Lower leg skin (tissue), 4 donors: ENCODE data around the gene SELENOO. TPM values are rescaled to one million over a fixed set of nuclear protein-coding genes. Genes with fewer than 3 reads are reported as not detected.

Experiments
- DNase-seq, 2 donors: peaks; one replicate each; pipeline ENCODE4 v3.0.0-alpha.2; 2019; ENCODE audit warnings: low spot score in 2 of 2
- H3K4me3 ChIP-seq: fragments of 200-600 bp; sonication (generic); 2 replicates; pipeline ENCODE4 v1.5.1; 2017; ENCODE audit warnings: mild to moderate bottlenecking, low read depth; ENCODE audit not compliant: poor library complexity, severe bottlenecking
- CTCF ChIP-seq, 3 donors: fragments of 450-650 bp; IDR thresholded peaks; one replicate each; pipeline ENCODE4 v1.5.1; 2016; ENCODE audit warnings: antibody characterized with exemption in 3 of 3, mild to moderate bottlenecking in 3 of 3, moderate library complexity in 2 of 3
- POLR2A ChIP-seq, 2 donors: fragments of 450-650 bp; IDR thresholded peaks; one replicate each; pipeline ENCODE4 v1.6.1; 2016 to 2017; ENCODE audit warnings: antibody characterized with exemption in 2 of 2, mild to moderate bottlenecking in 1 of 2, moderate library complexity in 1 of 2
- WGBS, 2 donors: methylation state at CpG; one replicate each; pipeline ENCODE4 v1.1.5; 2018; 5-methylcytosine and 5-hydroxymethylcytosine counted together
- intact Hi-C: fragments of 100-400 bp; cut with DNase I; formaldehyde crosslinking; loops from one replicate; pipeline ENCODE4 v1.15.0; 2023; ENCODE audit warnings: low total_unique reads
- total RNA-seq, 4 donors: library from RNA; depleted of rRNA; stranded (reverse); fragments of >200 nt; gene quantifications; one replicate each; pipeline ENCODE4 v1.1.0, GENCODE V29; 2016

SELENOO gene
- total RNA-seq, 4 donors from 2014 or later = 33.3 to 52.3 (median 43.1) TPM

GRCh38 chr22:50179937-50180726 lies 20.7 kb upstream of the SELENOO start:
- TF ChIP-seq POLR2A (IDR thresholded peaks at IDR 0.05) (no peak), CTCF (IDR thresholded peaks at IDR 0.05) (no peak)
- intact Hi-C loops = loop anchor here (10.0 kb wide), 1 partner anchor 245 kb away; no protein-coding TSS in a partner anchor
- WGBS, 2 donors = 74 to 76% methylated on average over 38 to 39 of the region's 39 CpGs
- DNase-seq = no peak
- no peak overlapping the region for H3K4me3 ChIP-seq

GRCh38 chr22:50180727-50181521 lies 19.9 kb upstream of the SELENOO start:
- no peak for DNase-seq
- intact Hi-C loops = loop anchor here (10.0 kb wide), 1 partner anchor 246 kb away; no protein-coding TSS in a partner anchor
- TF ChIP-seq POLR2A (IDR thresholded peaks at IDR 0.05) (no peak), CTCF (IDR thresholded peaks at IDR 0.05) (no peak)
- 90 to 92% methylated on average over 26 of the region's 27 CpGs for WGBS, 2 donors
- H3K4me3 ChIP-seq = no peak overlapping the region

- intact Hi-C loops = loop anchor here (10.0 kb wide), 1 partner anchor 248 kb away; no protein-coding TSS in a partner anchor
- 48 to 75% methylated on average over 17 to 24 of the region's 31 CpGs for WGBS, 2 donors
- TF ChIP-seq CTCF (IDR thresholded peaks at IDR 0.05) (no peak), POLR2A (IDR thresholded peaks at IDR 0.05) (no peak)
- no peak for DNase-seq
- H3K4me3 ChIP-seq = no peak overlapping the region
Observed at GRCh38 chr22:50182176-50183081, 18.4 kb upstream of the SELENOO start.

GRCh38 chr22:50183141-50183971 lies 17.5 kb upstream of the SELENOO start:
- no peak overlapping the region for H3K4me3 ChIP-seq
- DNase-seq = no peak
- TF ChIP-seq CTCF (IDR thresholded peaks at IDR 0.05) (no peak), POLR2A (IDR thresholded peaks at IDR 0.05) (no peak)
- intact Hi-C loops = loop anchor here (10.0 kb wide), 1 partner anchor 249 kb away; no protein-coding TSS in a partner anchor
- WGBS, 2 donors = 72 to 80% methylated on average over 18 to 19 of the region's 19 CpGs
